Glomerular visceral epithelial cell (primary cell): ENCODE measurements around the gene LMNA.

Experiments used
- DNase-seq: peaks from one replicate; pipeline ENCODE4 v3.0.0-alpha.2; 2016; ENCODE audit errors: extremely low spot score

The LMNA gene

DNA sequence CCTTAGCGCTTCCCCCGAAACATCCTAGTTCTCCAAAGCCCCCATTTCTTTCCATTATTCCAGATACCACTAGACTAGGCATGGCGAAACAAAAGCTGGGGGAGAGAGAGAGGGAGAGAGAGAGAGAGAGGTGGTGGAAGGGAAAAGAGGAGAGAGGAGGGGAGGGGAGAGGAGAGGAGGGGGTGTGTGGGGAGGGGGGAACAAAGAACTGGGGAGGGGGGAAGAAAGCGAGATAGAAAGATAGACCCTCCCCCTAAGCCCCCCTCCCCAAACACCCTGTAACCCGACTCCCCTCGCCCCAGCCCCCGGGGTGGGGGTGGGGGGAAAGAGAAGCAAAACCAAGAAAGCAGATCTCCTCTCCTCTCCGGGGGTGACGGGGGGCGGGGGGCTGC lies 32.6 kb upstream of the LMNA start:
- no peak for DNase-seq

DNA sequence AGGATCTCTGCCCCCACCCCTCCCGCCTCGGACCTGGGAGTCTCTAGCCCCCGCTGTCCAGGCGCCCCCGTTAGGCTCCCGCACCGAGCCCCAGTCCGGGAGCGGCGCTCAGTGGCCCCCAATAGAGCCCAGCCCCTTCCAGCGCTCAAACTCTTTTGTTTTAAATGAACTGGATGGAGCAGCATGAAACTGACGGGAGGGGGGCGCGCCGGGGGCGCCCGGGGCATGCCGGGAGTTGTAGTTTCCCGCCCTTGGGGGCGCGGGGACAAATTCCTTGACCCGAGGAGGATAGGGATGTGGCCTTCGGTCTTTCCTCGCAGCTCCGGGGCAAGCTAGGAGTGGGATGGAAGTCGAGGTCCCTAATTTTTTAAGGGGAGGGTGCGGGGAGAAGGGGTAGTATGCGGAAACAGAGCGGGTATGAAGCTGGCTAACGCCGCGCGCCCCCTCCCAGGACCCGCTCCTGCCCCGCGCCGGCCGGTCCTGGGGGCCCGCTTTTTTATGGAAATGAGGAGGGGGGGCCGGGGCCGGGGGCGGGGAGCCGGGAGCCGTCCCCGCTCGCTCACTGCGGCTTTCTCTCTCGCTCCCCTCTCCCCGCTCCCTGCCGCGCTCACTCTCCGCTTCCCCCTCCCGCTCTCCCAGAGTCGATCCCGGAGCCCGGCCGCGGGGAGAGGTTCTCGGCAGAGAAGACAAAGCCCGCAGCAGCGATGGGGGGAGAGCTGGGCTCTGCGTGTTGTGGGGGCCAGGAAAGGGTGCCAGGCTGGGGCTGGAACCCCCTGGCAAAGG lies 32.0 kb upstream of the LMNA start, which contains the start of gene MEX3A:
Gene MEX3A, minus strand, starts transcription at position 157 of the 783 bp plus-strand sequence. CDS start 467 bp downstream, outside the sequence.
- DNase-seq, result peak; percentile 77

GRCh38 chr1:156083800-156084790 lies 30.4 kb upstream of the LMNA start:
- no peak for DNase-seq

DNA sequence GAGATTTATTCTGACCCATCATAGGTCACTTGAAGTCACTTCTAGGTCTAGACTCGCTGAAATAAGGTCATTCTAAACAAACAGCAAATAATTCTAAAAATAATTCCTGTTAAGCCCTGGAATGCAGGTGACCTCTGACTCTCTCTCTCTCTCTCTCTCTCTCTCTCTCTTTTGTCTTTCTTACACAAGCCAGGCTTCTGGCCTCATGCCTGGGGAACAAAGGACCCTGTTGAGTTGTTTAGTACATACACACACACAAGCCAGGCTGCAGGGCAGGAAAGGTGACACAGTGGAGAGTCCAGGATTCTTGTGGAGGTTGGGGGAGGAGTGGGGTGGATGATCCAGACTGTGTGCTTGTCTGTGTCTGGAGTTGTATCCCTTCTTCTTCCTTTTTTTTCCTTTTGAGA lies 28.3 kb upstream of the LMNA start:
- DNase-seq, result no peak

GRCh38 chr1:156089704-156090103 lies 24.8 kb upstream of the LMNA start:
- DNase-seq, result no peak

GRCh38 chr1:156090138-156090839 lies 24.2 kb upstream of the LMNA start:
- DNase-seq, result no peak

- peak; percentile 88 for DNase-seq
Measured at GRCh38 chr1:156090840-156091188, 23.7 kb upstream of the LMNA start.

DNA sequence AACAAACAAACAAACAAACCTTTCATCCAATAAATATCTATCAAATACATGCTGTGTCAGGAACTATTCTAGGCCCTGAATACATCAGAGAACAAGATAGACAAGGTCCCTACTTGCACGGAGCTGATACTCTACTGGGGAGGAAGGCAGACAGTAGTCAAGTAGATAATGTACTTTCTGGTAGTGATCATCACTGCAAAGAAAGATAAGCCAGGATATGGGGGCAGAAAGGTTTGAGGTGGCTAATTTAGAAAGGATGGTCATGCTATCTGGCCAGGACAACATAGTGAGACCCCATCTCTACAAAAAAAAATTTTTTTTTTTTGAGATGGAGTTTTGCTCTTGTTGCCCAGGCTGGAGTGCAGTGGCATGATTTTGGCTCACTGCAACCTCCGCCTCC lies 22.9 kb upstream of the LMNA start:
- DNase-seq, result no peak

DNA sequence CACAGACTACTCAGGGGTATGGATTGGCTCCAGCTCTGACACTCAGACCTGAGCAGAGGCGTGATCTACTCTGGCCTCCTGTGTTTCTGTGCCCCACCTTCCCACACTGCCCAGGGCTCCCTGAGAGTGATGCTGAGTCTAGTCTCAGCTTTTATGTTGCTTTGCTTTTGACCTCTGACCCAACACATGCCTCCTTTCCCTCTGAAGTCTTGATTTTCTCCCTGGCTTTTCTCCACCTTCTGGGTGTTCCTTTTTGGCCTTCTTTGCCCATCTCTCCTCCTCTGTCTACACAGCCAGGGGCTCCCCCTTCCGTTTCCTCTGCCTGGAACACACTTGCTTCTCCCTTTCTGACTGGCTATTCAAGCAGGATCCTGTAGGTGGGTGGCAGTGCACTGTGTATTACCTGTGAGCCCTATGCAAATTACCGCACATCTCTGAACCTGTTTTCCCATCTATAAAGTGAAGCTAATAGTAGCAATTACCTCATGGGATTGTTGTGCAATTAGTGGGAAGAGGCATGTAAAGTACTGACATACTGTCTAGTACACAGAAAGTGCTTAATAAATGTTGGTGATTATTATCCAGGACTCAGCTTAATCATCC lies 18.5 kb upstream of the LMNA start:
- DNase-seq, result no peak

- peak; percentile 85 for DNase-seq
Measured at GRCh38 chr1:156096640-156097391, 17.7 kb upstream of the LMNA start.

DNA sequence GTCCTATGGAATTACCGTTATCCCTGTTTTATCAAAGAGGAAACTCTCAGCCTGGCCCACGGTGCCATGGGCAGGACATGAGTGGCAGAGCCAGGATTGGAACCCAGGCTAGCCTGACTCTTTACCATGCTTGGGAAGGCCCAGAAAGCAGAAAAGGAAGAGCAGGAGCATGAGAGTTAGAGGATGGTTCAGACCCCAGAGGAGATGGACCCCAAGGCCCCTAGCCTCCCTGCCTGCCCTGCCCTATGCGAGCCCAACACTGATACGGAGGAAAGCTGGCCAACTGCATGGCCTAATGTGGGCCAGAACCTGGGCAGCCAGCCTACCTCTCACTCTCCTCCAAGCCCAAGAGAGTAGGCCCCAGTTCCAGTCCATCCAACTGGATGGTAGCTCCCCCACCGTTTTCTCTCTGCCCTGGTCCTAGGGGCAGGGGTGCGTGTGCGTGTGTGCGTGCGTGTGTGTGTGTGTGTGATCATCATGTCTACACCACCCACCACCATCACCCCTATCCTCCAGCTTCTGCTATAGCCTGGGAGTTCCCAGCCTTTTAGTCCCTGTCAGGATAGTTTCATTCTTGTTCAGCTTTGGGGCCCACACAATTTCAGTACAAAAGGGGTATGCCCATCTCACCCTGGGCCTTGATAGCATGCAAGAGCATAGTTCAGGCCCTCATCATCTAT lies 16.9 kb upstream of the LMNA start:
- no peak for DNase-seq

DNA sequence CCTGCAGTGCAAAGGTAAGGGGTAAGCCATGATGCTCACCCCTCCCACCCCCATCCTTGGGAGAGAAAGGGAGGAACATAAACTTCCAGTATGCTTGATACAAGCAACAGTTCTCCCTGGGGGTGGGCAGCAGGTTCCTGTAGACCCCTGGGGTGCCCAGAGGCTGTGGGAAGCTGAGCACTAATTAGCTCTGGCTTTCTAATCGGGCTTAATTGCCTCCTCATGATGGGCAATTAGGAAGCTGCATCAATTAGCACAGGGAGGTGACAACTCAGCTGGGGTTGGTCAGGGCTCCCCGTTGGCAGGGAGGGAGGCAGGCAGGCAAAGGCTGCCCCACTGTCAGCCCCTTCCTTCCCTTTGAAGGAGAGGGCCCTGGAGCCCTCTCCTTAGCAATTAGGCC lies 15.7 kb upstream of the LMNA start:
- DNase-seq, result no peak

DNA sequence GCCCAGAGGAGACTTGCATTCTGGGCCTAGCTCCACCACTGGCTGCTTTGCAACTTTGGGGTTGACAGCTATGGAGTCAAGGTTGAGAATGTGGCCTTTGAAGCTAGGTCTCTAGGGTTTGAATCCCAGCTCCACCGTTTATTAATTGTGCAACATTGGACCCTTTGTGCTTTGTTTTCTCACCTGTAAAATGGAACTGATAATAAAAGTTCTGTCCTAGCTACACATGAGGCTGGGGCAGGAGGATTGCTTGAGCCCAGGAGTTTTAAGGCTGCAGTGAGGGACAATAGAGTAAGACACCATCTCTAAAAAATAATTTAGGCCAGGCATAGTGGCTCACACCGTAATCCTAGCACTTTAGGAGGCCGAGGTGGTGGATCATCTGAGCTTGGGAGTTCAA lies 15.2 kb upstream of the LMNA start:
- no peak for DNase-seq

- DNase-seq, result no peak
Measured at GRCh38 chr1:156100205-156100995, 14.1 kb upstream of the LMNA start.

DNA sequence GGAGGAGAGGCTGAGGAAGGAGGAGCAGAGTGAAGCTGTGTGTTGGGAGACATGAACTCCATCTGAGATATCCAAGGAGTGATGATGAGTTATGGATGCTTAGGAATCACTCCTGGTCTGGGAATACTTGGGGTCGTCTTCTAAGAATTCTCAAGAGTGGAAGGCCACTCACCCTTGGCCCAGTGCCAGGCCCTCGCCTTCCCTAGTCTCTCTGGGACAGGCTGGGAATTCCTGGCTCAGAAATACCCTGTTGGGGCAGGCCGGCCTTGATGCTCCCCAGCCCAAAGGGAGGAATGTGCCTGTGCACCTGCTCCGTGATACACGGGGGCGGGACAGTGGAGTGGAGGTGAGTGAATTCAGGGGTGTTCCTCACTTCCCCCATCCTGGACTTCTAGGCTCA lies 12.6 kb upstream of the LMNA start:
- DNase-seq, result no peak

GRCh38 chr1:156102633-156103511 lies 11.6 kb upstream of the LMNA start:
- no peak for DNase-seq

GRCh38 chr1:156103521-156103947 lies 11.0 kb upstream of the LMNA start:
- DNase-seq, result no peak

DNA sequence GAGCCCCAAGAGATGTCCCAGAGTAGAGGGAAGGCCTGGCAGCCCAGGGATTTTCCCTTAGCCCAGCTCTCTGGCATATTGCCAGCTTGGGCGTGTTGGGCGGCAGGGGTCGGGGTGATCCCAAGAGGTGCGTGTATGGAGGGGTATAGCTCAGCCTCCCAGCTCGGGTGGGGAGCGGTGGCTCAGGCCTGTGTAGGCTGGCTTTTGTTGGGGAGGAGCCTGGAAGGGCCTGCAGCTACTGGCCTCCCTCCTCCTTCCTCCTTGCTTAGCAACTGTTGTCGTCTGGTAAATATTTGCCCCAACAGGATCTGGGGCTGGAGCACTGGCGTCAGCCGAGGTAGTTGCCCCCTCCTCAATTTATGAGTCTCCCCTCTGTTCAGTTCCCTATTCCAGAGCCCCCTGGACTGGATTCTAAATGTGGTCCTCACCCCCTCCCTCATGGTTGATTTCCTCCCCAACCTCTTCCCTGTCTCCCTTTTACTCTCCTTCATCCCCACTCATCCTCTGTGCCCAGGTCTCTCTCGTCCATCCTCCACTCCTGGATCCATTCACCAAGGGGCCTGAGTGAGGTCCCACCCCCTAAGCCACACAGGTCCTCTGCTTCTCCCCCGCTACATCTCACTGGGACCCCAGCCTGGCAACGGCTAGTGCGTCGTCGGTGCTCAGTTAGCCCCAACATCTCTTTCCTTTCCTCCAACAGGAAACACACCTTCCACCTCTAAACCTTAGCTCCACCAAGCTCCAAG lies 10.3 kb upstream of the LMNA start:
- peak; percentile 78 for DNase-seq
